IMR-90 (cell line): Measurements from ENCODE around the gene SEBOX. TPM values are rescaled to one million over a fixed set of nuclear protein-coding genes. Genes with fewer than 3 reads are reported as not detected.

Experiments
- ATAC-seq: fragments of 200-7000 bp; cut with Tn5 transposase; 2 replicates; pipeline ENCODE4 v1.9.1; 2020; ENCODE audit warnings: low read depth, mild to moderate bottlenecking, moderate library complexity
- BruUV-seq: library from RNA; stranded (reverse); fragments of 400-500 nt; replicated peaks from 2 replicates; lab custom pipeline; 2021; lab: Mats Ljungman, UMichigan
- CTCF ChIA-PET: fragments of 300-600 bp; formaldehyde crosslinking; extraction: SDS; loops from one replicate; lab custom pipeline; 2021; ENCODE audit warnings: antibody characterized with exemption; lab: Yijun Ruan, JAX
- POLR2A ChIA-PET: fragments of 300-600 bp; sonication (Branson Sonifier 250); formaldehyde crosslinking; loops from one replicate; lab custom pipeline; 2022; ENCODE audit warnings: antibody characterized with exemption; ENCODE audit not compliant: unreplicated experiment; lab: Charles Lee
- DNase-seq: peaks from one replicate; pipeline ENCODE4 v3.0.0; 2013
- H2AFZ ChIP-seq: replicated peaks from 2 replicates; pipeline ENCODE3; 2013; ENCODE audit warnings: low read length, mild to moderate bottlenecking; ENCODE audit not compliant: poor library complexity
- H2AK5ac ChIP-seq: 2 replicates; pipeline ENCODE4 v1.6.1; 2013; ENCODE audit warnings: low read depth, low read length, inconsistent platforms
- H2AK9ac ChIP-seq: replicated peaks from 2 replicates; pipeline ENCODE3; 2013; ENCODE audit warnings: mild to moderate bottlenecking, low read depth, low read length, moderate library complexity; ENCODE audit not compliant: poor library complexity
- H2BK120ac ChIP-seq: 2 replicates; pipeline ENCODE4 v1.6.1; 2013; ENCODE audit warnings: low read depth, low read length, inconsistent platforms
- H2BK15ac ChIP-seq: 3 replicates; pipeline ENCODE4 v1.6.1; 2013; ENCODE audit warnings: low read depth, low read length, inconsistent platforms
- H2BK20ac ChIP-seq: 2 replicates; pipeline ENCODE4 v1.6.1; 2013; ENCODE audit warnings: low read depth, mild to moderate bottlenecking, inconsistent platforms, low read length, moderate library complexity
- H2BK5ac ChIP-seq: 2 replicates; pipeline ENCODE4 v1.6.1; 2013; ENCODE audit warnings: mild to moderate bottlenecking, low read depth, low read length, inconsistent platforms; ENCODE audit not compliant: poor library complexity, severe bottlenecking
- H3K14ac ChIP-seq: replicated peaks from 2 replicates; pipeline ENCODE4 v1.6.1; 2013; ENCODE audit warnings: low read depth, low read length, inconsistent platforms
- H3K18ac ChIP-seq: 2 replicates; pipeline ENCODE4 v1.6.1; 2013; ENCODE audit warnings: low read depth, low read length, control low read depth
- H3K23ac ChIP-seq: 2 replicates; pipeline ENCODE4 v1.6.1; 2013; ENCODE audit warnings: low read depth, low read length, inconsistent platforms
- H3K27ac ChIP-seq: 2 replicates; pipeline ENCODE4 v1.5.1; 2013; ENCODE audit warnings: mild to moderate bottlenecking, control low read depth, low read length; ENCODE audit not compliant: insufficient read depth
- H3K27me3 ChIP-seq: 2 replicates; pipeline ENCODE4 v1.6.1; 2013; ENCODE audit warnings: low read length; ENCODE audit not compliant: control insufficient read depth, insufficient read depth
- H3K36me3 ChIP-seq: 2 replicates; pipeline ENCODE4 v1.6.1; 2013; ENCODE audit warnings: low read length, mixed read lengths; ENCODE audit not compliant: control insufficient read depth, insufficient read depth
- H3K4ac ChIP-seq: 2 replicates; pipeline ENCODE4 v1.6.1; 2013; ENCODE audit warnings: low read depth, low read length, inconsistent platforms
- H3K4me1 ChIP-seq: 2 replicates; pipeline ENCODE4 v1.6.1; 2013; ENCODE audit warnings: low read length, mixed read lengths; ENCODE audit not compliant: control insufficient read depth, insufficient read depth
- H3K4me2 ChIP-seq: 2 replicates; pipeline ENCODE4 v1.6.1; 2013; ENCODE audit warnings: low read depth, mild to moderate bottlenecking, control low read depth, low read length, moderate library complexity
- H3K4me3 ChIP-seq: 2 replicates; pipeline ENCODE4 v1.5.1; 2013; ENCODE audit warnings: low read depth, mild to moderate bottlenecking, control low read depth, low read length, moderate library complexity; ENCODE audit not compliant: insufficient read depth
- H3K56ac ChIP-seq: 2 replicates; pipeline ENCODE4 v1.6.1; 2013; ENCODE audit warnings: low read length, inconsistent platforms; ENCODE audit not compliant: insufficient read depth; ENCODE audit errors: extremely low read depth
- H3K79me1 ChIP-seq, 2 experiments: 2 replicates each; pipeline ENCODE4 v1.6.1; 2013; ENCODE audit warnings: low read length in 2 of 2, inconsistent platforms in 1 of 2, low read depth in 1 of 2
- H3K9ac ChIP-seq: 2 replicates; pipeline ENCODE4 v1.6.1; 2013; ENCODE audit warnings: low read depth, low read length, control low read depth
- H3K9me1 ChIP-seq: 2 replicates; pipeline ENCODE4 v1.6.1; 2013; ENCODE audit warnings: low read length, inconsistent platforms; ENCODE audit not compliant: insufficient read depth
- H3K9me3 ChIP-seq: 2 replicates; pipeline ENCODE4 v1.6.1; 2013; ENCODE audit warnings: low read length; ENCODE audit not compliant: control insufficient read depth, insufficient read depth
- H4K20me1 ChIP-seq: 2 replicates; pipeline ENCODE4 v1.6.1; 2013; ENCODE audit warnings: low read length, inconsistent platforms; ENCODE audit not compliant: insufficient read depth
- H4K5ac ChIP-seq: 2 replicates; pipeline ENCODE4 v1.6.1; 2013; ENCODE audit warnings: mild to moderate bottlenecking, low read depth, low read length, control low read depth
- H4K8ac ChIP-seq, 2 experiments: 2 replicates each; pipeline ENCODE4 v1.6.1; 2013; ENCODE audit warnings: low read depth in 2 of 2, low read length in 2 of 2, control low read depth in 1 of 2, inconsistent platforms in 1 of 2
- H4K91ac ChIP-seq: 2 replicates; pipeline ENCODE4 v1.6.1; 2013; ENCODE audit warnings: low read depth, low read length, inconsistent platforms; ENCODE audit not compliant: insufficient read depth
- BHLHE40 ChIP-seq: fragments of 150-350 bp; IDR thresholded peaks from 2 replicates; pipeline ENCODE4 v1.6.1; 2016; ENCODE audit warnings: mild to moderate bottlenecking, low read depth, low read length
- CEBPB ChIP-seq: IDR thresholded peaks from 2 replicates; pipeline ENCODE4 v1.6.1; 2012; ENCODE audit warnings: low read depth, low read length, improper control_type of control experiment
- CHD1 ChIP-seq: IDR thresholded peaks from 2 replicates; pipeline ENCODE4 v1.6.1; 2012; ENCODE audit warnings: low read depth, low read length, improper control_type of control experiment
- CTCF ChIP-seq: conservative IDR thresholded peaks from 2 replicates; pipeline ENCODE4 v1.5.1; 2012; ENCODE audit warnings: mild to moderate bottlenecking, low read depth, low read length, improper control_type of control experiment
- ELK1 ChIP-seq: fragments of 150-350 bp; IDR thresholded peaks from 2 replicates; pipeline ENCODE4 v1.6.1; 2016; ENCODE audit warnings: low read depth, mild to moderate bottlenecking, low read length, moderate library complexity, borderline replicate concordance
- FOS ChIP-seq: fragments of 150-350 bp; IDR thresholded peaks from 2 replicates; pipeline ENCODE4 v1.6.1; 2016; ENCODE audit warnings: low read depth, low read length
- MAFK ChIP-seq: IDR thresholded peaks from 2 replicates; pipeline ENCODE4 v1.6.1; 2012; ENCODE audit warnings: low read depth, low read length, improper control_type of control experiment
- MAZ ChIP-seq: IDR thresholded peaks from 2 replicates; pipeline ENCODE4 v1.6.1; 2012; ENCODE audit warnings: low read depth, mild to moderate bottlenecking, low read length, improper control_type of control experiment, moderate library complexity, borderline replicate concordance
- MXI1 ChIP-seq: IDR thresholded peaks from 2 replicates; pipeline ENCODE4 v1.6.1; 2012; ENCODE audit warnings: low read depth, mild to moderate bottlenecking, low read length, moderate library complexity, borderline replicate concordance
- NFE2L2 ChIP-seq: fragments of 150-350 bp; IDR thresholded peaks from 2 replicates; pipeline ENCODE4 v1.6.1; 2016; ENCODE audit warnings: low read depth, mild to moderate bottlenecking, low read length
- POLR2A ChIP-seq: IDR thresholded peaks from 2 replicates; pipeline ENCODE4 v1.6.1; 2012; ENCODE audit warnings: mild to moderate bottlenecking, low read depth, low read length
- RAD21 ChIP-seq: IDR thresholded peaks from 2 replicates; pipeline ENCODE4 v1.6.1; 2012; ENCODE audit warnings: low read length, improper control_type of control experiment
- RCOR1 ChIP-seq: IDR thresholded peaks from 2 replicates; pipeline ENCODE4 v1.6.1; 2012; ENCODE audit warnings: mild to moderate bottlenecking, low read length, improper control_type of control experiment; ENCODE audit not compliant: insufficient replicate concordance
- RFX5 ChIP-seq: IDR thresholded peaks from 2 replicates; pipeline ENCODE4 v1.8.0; 2012; ENCODE audit warnings: low read depth, mild to moderate bottlenecking, low read length, moderate library complexity
- SMC3 ChIP-seq: fragments of 150-350 bp; IDR thresholded peaks from 2 replicates; pipeline ENCODE4 v1.6.1; 2016; ENCODE audit warnings: low read depth, mild to moderate bottlenecking, antibody characterized with exemption, low read length, moderate library complexity
- USF2 ChIP-seq: fragments of 150-350 bp; IDR thresholded peaks from 2 replicates; pipeline ENCODE4 v1.6.1; 2017; ENCODE audit warnings: mild to moderate bottlenecking, antibody characterized with exemption, low read length, low read depth
- WGBS, 2 experiments: methylation state at CpG; one replicate each; pipeline versions ENCODE4 v1.1.5 to v1.1.7; 2013; ENCODE audit warnings: missing lambda C conversion rate in 2 of 2; ENCODE audit not compliant: insufficient read length in 1 of 2; ENCODE audit errors: extremely low coverage in 2 of 2; 5-methylcytosine and 5-hydroxymethylcytosine counted together
- dilution Hi-C: fragments of 300-500 bp; cut with HindIII; formaldehyde crosslinking; loops from one replicate; pipeline ENCODE4 v1.14.3; 2018; ENCODE audit warnings: low sequenced_read_pairs; ENCODE audit not compliant: unreplicated experiment
- in situ Hi-C: fragments of 300-500 bp; cut with MboI; formaldehyde crosslinking; loops from 3 replicates; pipeline ENCODE4 v1.14.3; 2019; ENCODE audit warnings: low sequenced_read_pairs, inconsistent platforms, mixed read lengths
- intact Hi-C: fragments of 100-400 bp; cut with micrococcal nuclease; formaldehyde crosslinking; loops from 2 replicates; pipeline ENCODE4 v1.10.0; 2022
- polyA plus RNA-seq, 3 experiments: library from polyadenylated mRNA; depleted of rRNA; stranded (reverse); fragments of >200 nt; gene quantifications; 2 replicates each; pipeline ENCODE4 v1.2.3, GENCODE V29; 2012; ENCODE audit warnings: low replicate concordance in 1 of 3
- total RNA-seq: library from RNA; depleted of rRNA; stranded (reverse); fragments of >200 nt; gene quantifications from 2 replicates; pipeline ENCODE4 v1.2.3, GENCODE V29; 2012

The SEBOX gene
- total and polyA plus RNA-seq, 2 of the 4 experiments (the other 2 are of a cell fraction): not detected

- Histone ChIP-seq H3K4me3 (no peak overlapping the region), H4K91ac (no peak overlapping the region), H3K23ac (no peak overlapping the region), H4K20me1 (no peaks in the 10 kb centered on the region), H2AK5ac (no peak overlapping the region), H3K14ac (no peak overlapping the region), H3K4me2 (no peak overlapping the region), H2BK5ac (no peak overlapping the region), H3K4ac (no peak overlapping the region), H2BK15ac (no peak overlapping the region), H3K4me1 (peaks cover 10% of the 10 kb centered on the region), H3K56ac (no peak overlapping the region), H3K18ac (no peak overlapping the region), H3K9ac (no peak overlapping the region), H2BK20ac (no peak overlapping the region), H2AK9ac (no peak overlapping the region), H2AFZ (no peak overlapping the region), H3K79me1 (no peaks in the 10 kb centered on the region), H3K36me3 (peaks cover 29% of the 10 kb centered on the region), H3K9me1 (peaks cover 7% of the 10 kb centered on the region; the same call in 1 of the 2 replicates), H3K9me3 (no peaks in the 10 kb centered on the region), H4K5ac (no peak overlapping the region), H4K8ac (no peak overlapping the region), H3K27ac (no peak overlapping the region), H3K27me3 (no peaks in the 10 kb centered on the region), H2BK120ac (no peak overlapping the region)
- in situ Hi-C loops: no loop called here
- TF ChIP-seq SMC3 (no peak), RCOR1 (no peak), MAFK (no peak), ELK1 (no peak), BHLHE40 (no peak), POLR2A (no peak), NFE2L2 (no peak), CEBPB (no peak), CHD1 (no peak), CTCF (no peak), USF2 (no peak), MXI1 (no peak), FOS (no peak), MAZ (no peak), RFX5 (no peak), RAD21 (no peak)
- no TSS peak for BruUV-seq
- no peak for DNase-seq
- dilution Hi-C loops: no loop called here
- POLR2A ChIA-PET: no interaction called here
- intact Hi-C loops: no loop called here
- no peak for ATAC-seq
- CTCF ChIA-PET: no interaction called here
- WGBS, 2 experiments: no CpG with 5 or more reads among the region's 1 CpG
These were observed 25.1 kb upstream of the SEBOX start for GRCh38 chr17:28390141-28390540.
